PFSK-1 (cell line): ENCODE measurements around the gene CHST11.

Experiments used
- FOXP2 ChIP-seq: optimal IDR thresholded peaks from 2 replicates; pipeline ENCODE3; 2011; ENCODE audit warnings: borderline replicate concordance, control low read depth, inconsistent platforms; ENCODE audit not compliant: insufficient read depth; ENCODE audit errors: extremely low read length, extremely low read depth
- POLR2AphosphoS5 ChIP-seq: IDR thresholded peaks from 2 replicates; pipeline ENCODE4 v1.6.1; 2012; ENCODE audit warnings: low read depth, mild to moderate bottlenecking, control low read depth, low read length, moderate library complexity
- SIN3A ChIP-seq: IDR thresholded peaks from 2 replicates; pipeline ENCODE4 v1.6.1; 2012; ENCODE audit warnings: mild to moderate bottlenecking, low read length, moderate library complexity, borderline replicate concordance; ENCODE audit not compliant: insufficient read depth
- TAF1 ChIP-seq: IDR thresholded peaks from 2 replicates; pipeline ENCODE4 v1.6.1; 2012; ENCODE audit warnings: low read length, control low read depth, borderline replicate concordance; ENCODE audit not compliant: insufficient read depth
- TF ChIP-seq, protein P1 (sequence below), 2 experiments: IDR thresholded peaks; 2 replicates each; pipeline versions ENCODE4 v1.6.1 to v1.8.0; 2011 to 2012; ENCODE audit warnings: low read depth in 2 of 2, low read length in 2 of 2, control low read depth in 1 of 2, inconsistent platforms in 1 of 2, mild to moderate bottlenecking in 1 of 2, moderate library complexity in 1 of 2; ENCODE audit not compliant: insufficient read depth in 1 of 2

Gene CHST11

DNA sequence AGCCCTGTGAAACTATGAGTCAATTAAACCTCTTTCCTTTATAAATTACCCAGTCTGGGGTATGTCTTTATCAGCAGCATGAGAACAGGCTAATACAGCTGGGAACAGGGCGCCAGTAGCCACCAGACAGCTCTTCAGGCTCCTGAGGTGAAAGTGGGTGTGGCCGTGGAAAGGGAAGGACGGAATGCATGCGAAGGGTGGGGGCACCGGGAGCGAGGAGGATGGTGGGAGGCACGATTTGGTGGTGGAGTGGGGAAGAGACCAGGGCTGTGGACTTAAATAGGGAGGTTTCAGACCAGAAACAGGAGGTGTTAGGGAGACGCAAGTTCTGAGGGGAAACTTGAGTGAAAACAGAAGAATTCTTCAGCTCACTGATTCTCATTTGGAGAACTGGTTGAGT lies 44.1 kb upstream of the CHST11 start:
- no peak for TF ChIP-seq TAF1
- TF ChIP-seq SIN3A = no peak
- no peak for TF ChIP-seq FOXP2
- TF ChIP-seq, protein P1, sequence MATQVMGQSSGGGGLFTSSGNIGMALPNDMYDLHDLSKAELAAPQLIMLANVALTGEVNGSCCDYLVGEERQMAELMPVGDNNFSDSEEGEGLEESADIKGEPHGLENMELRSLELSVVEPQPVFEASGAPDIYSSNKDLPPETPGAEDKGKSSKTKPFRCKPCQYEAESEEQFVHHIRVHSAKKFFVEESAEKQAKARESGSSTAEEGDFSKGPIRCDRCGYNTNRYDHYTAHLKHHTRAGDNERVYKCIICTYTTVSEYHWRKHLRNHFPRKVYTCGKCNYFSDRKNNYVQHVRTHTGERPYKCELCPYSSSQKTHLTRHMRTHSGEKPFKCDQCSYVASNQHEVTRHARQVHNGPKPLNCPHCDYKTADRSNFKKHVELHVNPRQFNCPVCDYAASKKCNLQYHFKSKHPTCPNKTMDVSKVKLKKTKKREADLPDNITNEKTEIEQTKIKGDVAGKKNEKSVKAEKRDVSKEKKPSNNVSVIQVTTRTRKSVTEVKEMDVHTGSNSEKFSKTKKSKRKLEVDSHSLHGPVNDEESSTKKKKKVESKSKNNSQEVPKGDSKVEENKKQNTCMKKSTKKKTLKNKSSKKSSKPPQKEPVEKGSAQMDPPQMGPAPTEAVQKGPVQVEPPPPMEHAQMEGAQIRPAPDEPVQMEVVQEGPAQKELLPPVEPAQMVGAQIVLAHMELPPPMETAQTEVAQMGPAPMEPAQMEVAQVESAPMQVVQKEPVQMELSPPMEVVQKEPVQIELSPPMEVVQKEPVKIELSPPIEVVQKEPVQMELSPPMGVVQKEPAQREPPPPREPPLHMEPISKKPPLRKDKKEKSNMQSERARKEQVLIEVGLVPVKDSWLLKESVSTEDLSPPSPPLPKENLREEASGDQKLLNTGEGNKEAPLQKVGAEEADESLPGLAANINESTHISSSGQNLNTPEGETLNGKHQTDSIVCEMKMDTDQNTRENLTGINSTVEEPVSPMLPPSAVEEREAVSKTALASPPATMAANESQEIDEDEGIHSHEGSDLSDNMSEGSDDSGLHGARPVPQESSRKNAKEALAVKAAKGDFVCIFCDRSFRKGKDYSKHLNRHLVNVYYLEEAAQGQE (IDR thresholded peaks at IDR 0.05; ENCODE audit: insufficient read depth in 1 of 2, low read depth in 2 of 2, low read length in 2 of 2) = no peak
- no peak for TF ChIP-seq POLR2AphosphoS5

DNA sequence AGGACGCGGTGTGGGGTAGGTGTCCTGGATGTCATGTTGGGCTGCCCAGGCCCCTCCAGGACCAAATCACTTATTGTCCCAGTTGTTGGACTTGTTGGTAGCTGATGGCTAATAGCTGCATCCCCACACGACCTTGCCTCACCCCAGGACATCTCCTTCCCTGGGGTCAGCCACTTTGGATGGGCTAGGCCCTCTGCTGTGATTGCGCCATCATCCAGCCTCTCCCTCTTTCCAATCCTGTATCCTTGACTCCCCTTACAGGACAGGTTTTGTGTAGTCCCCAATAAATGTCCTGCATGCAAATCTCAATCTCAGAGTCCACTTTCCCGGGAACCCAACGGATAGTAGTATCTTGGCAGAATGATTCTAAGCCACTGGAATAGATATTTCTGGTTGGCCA lies 43.4 kb upstream of the CHST11 start:
- TF ChIP-seq, protein P1 (IDR thresholded peaks at IDR 0.05; ENCODE audit: insufficient read depth in 1 of 2, low read depth in 2 of 2, low read length in 2 of 2) = no peak
- TF ChIP-seq FOXP2 = no peak
- no peak for TF ChIP-seq TAF1
- no peak for TF ChIP-seq SIN3A
- no peak for TF ChIP-seq POLR2AphosphoS5

DNA sequence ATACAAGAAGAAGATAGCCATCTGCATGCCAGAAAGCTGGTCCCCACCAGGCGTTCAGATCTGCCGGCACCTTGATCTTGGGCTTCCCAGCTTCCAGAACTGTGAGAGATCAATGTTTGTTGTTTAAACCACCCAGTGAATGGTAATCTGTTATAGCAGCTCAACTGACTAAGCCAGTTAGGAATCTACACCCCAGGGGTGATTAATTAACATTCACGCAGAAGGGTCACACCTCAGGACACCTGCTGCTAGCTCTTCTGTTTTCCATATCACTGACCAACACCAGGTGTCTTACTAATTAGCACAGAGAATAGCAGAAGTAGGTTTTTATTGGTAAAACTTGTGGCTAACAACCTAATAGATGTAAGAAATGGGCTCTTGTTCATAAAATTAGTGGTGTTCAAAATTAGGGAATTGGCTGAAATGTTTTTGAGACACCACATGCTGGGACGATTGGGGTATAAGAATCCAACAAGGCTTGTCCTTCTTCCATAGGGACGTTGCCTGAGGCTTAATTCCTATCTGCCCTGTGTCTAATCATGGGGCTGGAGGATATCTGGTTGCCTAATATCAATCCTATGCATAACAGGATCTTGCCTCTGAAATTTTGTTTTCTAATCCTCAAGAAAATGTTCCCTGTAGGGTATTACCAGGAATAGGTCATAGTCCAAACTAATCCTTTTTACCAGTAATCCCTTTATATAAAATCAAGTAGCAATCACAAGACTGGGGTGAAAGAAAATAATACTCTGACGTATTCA lies 42.0 kb upstream of the CHST11 start:
- TF ChIP-seq, protein P1 (IDR thresholded peaks at IDR 0.05; ENCODE audit: insufficient read depth in 1 of 2, low read depth in 2 of 2, low read length in 2 of 2) = no peak
- TF ChIP-seq POLR2AphosphoS5 = no peak
- TF ChIP-seq SIN3A = no peak
- TF ChIP-seq FOXP2 = no peak
- TF ChIP-seq TAF1 = no peak

DNA sequence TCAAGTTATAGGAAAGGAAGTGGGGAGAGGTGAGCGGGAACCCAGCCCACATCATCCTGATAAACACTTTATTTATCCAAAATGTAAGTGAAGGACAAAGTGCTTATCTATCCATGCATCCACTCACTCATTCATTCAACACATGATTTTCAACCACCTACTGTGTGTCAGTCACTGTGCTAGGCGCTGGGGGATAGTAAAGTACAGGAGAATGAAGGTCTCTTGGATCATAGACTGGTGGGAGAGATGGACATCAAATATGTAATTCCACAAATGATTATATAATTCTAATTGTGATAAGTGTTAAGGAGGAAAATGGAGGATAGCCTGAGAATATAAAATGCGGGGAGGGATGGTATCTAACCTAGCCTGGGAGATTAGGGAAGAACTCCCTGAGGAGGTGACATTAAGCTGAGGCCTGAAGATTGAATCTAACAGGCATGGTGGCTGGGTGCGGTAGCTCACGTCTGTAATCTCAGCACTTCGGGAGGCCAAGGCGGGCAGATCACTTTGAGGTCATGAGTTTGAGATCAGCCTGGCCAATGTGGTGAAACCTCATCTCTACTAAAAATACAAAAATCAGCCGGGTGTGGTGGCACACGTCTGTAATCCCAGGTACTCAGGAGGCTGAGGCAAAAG lies 41.3 kb upstream of the CHST11 start:
- no peak for TF ChIP-seq POLR2AphosphoS5
- TF ChIP-seq, protein P1 (IDR thresholded peaks at IDR 0.05; ENCODE audit: insufficient read depth in 1 of 2, low read depth in 2 of 2, low read length in 2 of 2) = no peak
- TF ChIP-seq SIN3A = no peak
- no peak for TF ChIP-seq FOXP2
- TF ChIP-seq TAF1 = no peak
